ENCODE data around the gene DKK1. TPM values are rescaled to one million over a fixed set of nuclear protein-coding genes. Genes with fewer than 3 reads are reported as not detected.

DKK1 gene
- total RNA-seq: 2.5 TPM
- long read RNA-seq, partial matches to known transcripts: 1 of 1 reads
- long read RNA-seq, other reads (novel, unspliced or antisense): 0 of 1 reads

GRCh38 chr10:52313933-52314821 is at the start of gene DKK1:
Gene DKK1, plus strand, starts transcription at chr10:52314281. Its CDS starts 154 bp downstream, at chr10:52314435.
- H3K36me3 ChIP-seq: no peaks in the 10 kb centered on the region
- ATAC-seq: peak; percentile 88 to 91
- peak; percentile 66 for TF ChIP-seq CTCF (IDR thresholded peaks at IDR 0.05)
- no peak within 1 kb of the TSS for H3K27ac ChIP-seq
- DNase-seq: peak; percentile 62
- peak within 1 kb of the TSS; percentile 61 for H3K4me3 ChIP-seq
- intact Hi-C loops (cut with DNase I): loop anchor here (5.0 kb wide), 1 partner anchor 168 kb away; no protein-coding TSS in a partner anchor
- no peaks in the 10 kb centered on the region for H3K9me3 ChIP-seq
- peaks cover 18% of the 10 kb centered on the region for H3K4me1 ChIP-seq
- peaks cover 29% of the 10 kb centered on the region for H3K27me3 ChIP-seq (ENCODE audit: low read depth)

- no peaks in the 10 kb centered on the region for H3K4me1 ChIP-seq
- H3K27me3 ChIP-seq (ENCODE audit: low read depth): no peaks in the 10 kb centered on the region
- H3K9me3 ChIP-seq: no peaks in the 10 kb centered on the region
- H3K36me3 ChIP-seq: no peaks in the 10 kb centered on the region
- no peak for ATAC-seq
- H3K4me3 ChIP-seq: no peak overlapping the region
- intact Hi-C loops (cut with DNase I): no loop called here
- DNase-seq: no peak
- no peak overlapping the region for H3K27ac ChIP-seq
- no peak for TF ChIP-seq CTCF (IDR thresholded peaks at IDR 0.05)
These were observed 48.8 kb upstream of the DKK1 start for GRCh38 chr10:52265131-52265926.

- no peaks in the 10 kb centered on the region for H3K27me3 ChIP-seq (ENCODE audit: low read depth)
- DNase-seq (no peak), ATAC-seq (no peak)
- no peaks in the 10 kb centered on the region for H3K9me3 ChIP-seq
- intact Hi-C loops (cut with DNase I): no loop called here
- TF ChIP-seq CTCF (IDR thresholded peaks at IDR 0.05): no peak
- no peaks in the 10 kb centered on the region for H3K4me1 ChIP-seq
- no peak overlapping the region for H3K4me3 ChIP-seq
- H3K27ac ChIP-seq: no peak overlapping the region
- H3K36me3 ChIP-seq: no peaks in the 10 kb centered on the region
These were observed 47.2 kb upstream of the DKK1 start for GRCh38 chr10:52266858-52267257.

- ATAC-seq (no peak), DNase-seq (no peak)
- H3K36me3 ChIP-seq: no peaks in the 10 kb centered on the region
- no peak overlapping the region for H3K4me3 ChIP-seq
- no peaks in the 10 kb centered on the region for H3K27me3 ChIP-seq (ENCODE audit: low read depth)
- no peaks in the 10 kb centered on the region for H3K4me1 ChIP-seq
- no peak for TF ChIP-seq CTCF (IDR thresholded peaks at IDR 0.05)
- H3K27ac ChIP-seq: no peak overlapping the region
- intact Hi-C loops (cut with DNase I): no loop called here
- H3K9me3 ChIP-seq: no peaks in the 10 kb centered on the region
These were observed 45.3 kb upstream of the DKK1 start for GRCh38 chr10:52268790-52269189.

- Histone ChIP-seq H3K27ac (no peak overlapping the region), H3K9me3 (no peaks in the 10 kb centered on the region), H3K36me3 (no peaks in the 10 kb centered on the region), H3K4me3 (no peak overlapping the region), H3K27me3 (ENCODE audit: low read depth) (no peaks in the 10 kb centered on the region), H3K4me1 (no peaks in the 10 kb centered on the region)
- no peak for DNase-seq
- intact Hi-C loops (cut with DNase I): no loop called here
- TF ChIP-seq CTCF (IDR thresholded peaks at IDR 0.05): no peak
- no peak for ATAC-seq
These were observed 44.8 kb upstream of the DKK1 start for GRCh38 chr10:52269233-52269632.
